Calu3 (cell line): ENCODE measurements around the gene MYL3. TPM values are rescaled to one million over a fixed set of nuclear protein-coding genes. Genes with fewer than 3 reads are reported as not detected.

Experiments used
- BruUV-seq: library from RNA; stranded (reverse); fragments of 400-500 nt; replicated peaks from 2 replicates; lab custom pipeline; 2021; lab: Mats Ljungman, UMichigan
- CTCF ChIA-PET: fragments of 300-600 bp; sonication (Branson Sonifier 250); formaldehyde crosslinking; loops from one replicate; lab custom pipeline; 2022; ENCODE audit warnings: antibody characterized with exemption; lab: Charles Lee
- DNase-seq: peaks from one replicate; pipeline ENCODE4 v3.0.0; 2022
- H3K27ac Mint-ChIP-seq: one replicate; pipeline ENCODE4 v1.8.0; 2022; ENCODE audit warnings: mixed read lengths; ENCODE audit not compliant: unreplicated experiment
- H3K27me3 Mint-ChIP-seq: one replicate; pipeline ENCODE4 v1.8.0; 2022; ENCODE audit warnings: mixed read lengths; ENCODE audit not compliant: unreplicated experiment
- H3K36me3 Mint-ChIP-seq: one replicate; pipeline ENCODE4 v1.8.0; 2022; ENCODE audit warnings: mild to moderate bottlenecking, moderate library complexity, mixed read lengths; ENCODE audit not compliant: insufficient read depth, unreplicated experiment
- H3K4me1 Mint-ChIP-seq: one replicate; pipeline ENCODE4 v1.8.0; 2022; ENCODE audit warnings: mild to moderate bottlenecking, low read depth, mixed read lengths; ENCODE audit not compliant: unreplicated experiment
- H3K4me3 Mint-ChIP-seq: one replicate; pipeline ENCODE4 v1.8.0; 2022; ENCODE audit warnings: mild to moderate bottlenecking, low read depth, moderate library complexity, mixed read lengths; ENCODE audit not compliant: unreplicated experiment
- H3K9me3 Mint-ChIP-seq: one replicate; pipeline ENCODE4 v1.8.0; 2022; ENCODE audit warnings: low read depth, mixed read lengths; ENCODE audit not compliant: unreplicated experiment
- intact Hi-C: fragments of 100-400 bp; cut with micrococcal nuclease; formaldehyde crosslinking; loops from one replicate; pipeline ENCODE4 v1.10.0; 2022; ENCODE audit not compliant: unreplicated experiment
- total RNA-seq: library from RNA; stranded (reverse); gene quantifications from 2 replicates; pipeline ENCODE4 v1.2.3, GENCODE V29; 2022
- TF ChIP-seq, protein P1 (sequence below): fragments of 200-600 bp; IDR thresholded peaks from one replicate; pipeline ENCODE4 v1.8.0; 2022; ENCODE audit warnings: antibody characterized with exemption; ENCODE audit not compliant: unreplicated experiment

The MYL3 gene
- total RNA-seq, 1 experiment from 2014 or later: not detected

DNA sequence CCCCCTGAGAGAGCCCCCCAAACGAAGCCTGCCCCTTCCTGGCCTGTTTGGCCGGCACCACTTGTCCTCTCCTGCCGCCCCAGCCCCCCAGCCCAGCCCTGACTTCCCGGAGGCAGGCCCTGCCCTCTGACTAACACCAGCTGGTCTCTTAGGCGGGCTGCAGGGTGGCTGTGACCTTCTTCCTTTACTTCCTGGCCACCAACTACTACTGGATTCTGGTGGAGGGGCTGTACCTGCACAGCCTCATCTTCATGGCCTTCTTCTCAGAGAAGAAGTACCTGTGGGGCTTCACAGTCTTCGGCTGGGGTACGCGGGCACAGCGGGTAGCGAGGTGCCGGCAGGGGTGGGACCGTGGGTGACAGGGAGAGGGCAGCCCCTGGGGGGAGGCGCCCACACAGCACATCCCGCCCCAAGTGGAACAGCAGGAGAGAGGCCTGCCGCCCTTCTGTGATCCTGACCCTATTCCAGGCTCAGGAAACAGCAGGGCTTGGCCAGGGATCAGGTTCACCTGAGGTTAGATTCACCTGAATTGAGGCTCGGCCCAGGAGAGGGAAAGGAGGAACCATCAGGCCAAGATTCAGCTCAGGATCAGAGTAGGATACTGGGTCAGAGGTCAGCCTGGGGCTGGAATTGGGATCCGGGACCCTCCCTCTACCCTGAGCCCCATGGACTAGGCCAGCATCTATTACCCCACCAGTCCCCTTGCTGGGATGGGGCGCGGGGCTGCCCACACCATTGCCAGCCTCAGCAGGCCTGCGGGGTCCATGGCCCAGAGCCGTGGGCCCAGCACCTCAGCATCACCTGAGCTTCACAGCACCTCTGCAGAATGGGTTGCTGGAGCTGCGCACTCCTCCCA is 36.1 kb upstream of the MYL3 start:
- TF ChIP-seq, protein P1, sequence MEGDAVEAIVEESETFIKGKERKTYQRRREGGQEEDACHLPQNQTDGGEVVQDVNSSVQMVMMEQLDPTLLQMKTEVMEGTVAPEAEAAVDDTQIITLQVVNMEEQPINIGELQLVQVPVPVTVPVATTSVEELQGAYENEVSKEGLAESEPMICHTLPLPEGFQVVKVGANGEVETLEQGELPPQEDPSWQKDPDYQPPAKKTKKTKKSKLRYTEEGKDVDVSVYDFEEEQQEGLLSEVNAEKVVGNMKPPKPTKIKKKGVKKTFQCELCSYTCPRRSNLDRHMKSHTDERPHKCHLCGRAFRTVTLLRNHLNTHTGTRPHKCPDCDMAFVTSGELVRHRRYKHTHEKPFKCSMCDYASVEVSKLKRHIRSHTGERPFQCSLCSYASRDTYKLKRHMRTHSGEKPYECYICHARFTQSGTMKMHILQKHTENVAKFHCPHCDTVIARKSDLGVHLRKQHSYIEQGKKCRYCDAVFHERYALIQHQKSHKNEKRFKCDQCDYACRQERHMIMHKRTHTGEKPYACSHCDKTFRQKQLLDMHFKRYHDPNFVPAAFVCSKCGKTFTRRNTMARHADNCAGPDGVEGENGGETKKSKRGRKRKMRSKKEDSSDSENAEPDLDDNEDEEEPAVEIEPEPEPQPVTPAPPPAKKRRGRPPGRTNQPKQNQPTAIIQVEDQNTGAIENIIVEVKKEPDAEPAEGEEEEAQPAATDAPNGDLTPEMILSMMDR: no peak
- CTCF ChIA-PET: interaction anchor here (0.9 to 1.2 kb wide), 2 partner anchors 54 to 81 kb away, joined by 3 to 4 read pairs; no protein-coding TSS in a partner anchor
- no peak for DNase-seq
- intact Hi-C loops: loop anchor here (5.0 kb wide), 1 partner anchor 37 kb away; the partner anchor contains the start of gene MYL3
- H3K27me3 Mint-ChIP-seq: peaks cover 20% of the 10 kb centered on the region
- no peaks in the 10 kb centered on the region for H3K36me3 Mint-ChIP-seq
- H3K4me1 Mint-ChIP-seq: peaks cover 22% of the 10 kb centered on the region
- no peak overlapping the region for H3K27ac Mint-ChIP-seq
- H3K4me3 Mint-ChIP-seq: peak overlapping the region; percentile 61
- H3K9me3 Mint-ChIP-seq: no peaks in the 10 kb centered on the region
- no TSS peak for BruUV-seq

DNA sequence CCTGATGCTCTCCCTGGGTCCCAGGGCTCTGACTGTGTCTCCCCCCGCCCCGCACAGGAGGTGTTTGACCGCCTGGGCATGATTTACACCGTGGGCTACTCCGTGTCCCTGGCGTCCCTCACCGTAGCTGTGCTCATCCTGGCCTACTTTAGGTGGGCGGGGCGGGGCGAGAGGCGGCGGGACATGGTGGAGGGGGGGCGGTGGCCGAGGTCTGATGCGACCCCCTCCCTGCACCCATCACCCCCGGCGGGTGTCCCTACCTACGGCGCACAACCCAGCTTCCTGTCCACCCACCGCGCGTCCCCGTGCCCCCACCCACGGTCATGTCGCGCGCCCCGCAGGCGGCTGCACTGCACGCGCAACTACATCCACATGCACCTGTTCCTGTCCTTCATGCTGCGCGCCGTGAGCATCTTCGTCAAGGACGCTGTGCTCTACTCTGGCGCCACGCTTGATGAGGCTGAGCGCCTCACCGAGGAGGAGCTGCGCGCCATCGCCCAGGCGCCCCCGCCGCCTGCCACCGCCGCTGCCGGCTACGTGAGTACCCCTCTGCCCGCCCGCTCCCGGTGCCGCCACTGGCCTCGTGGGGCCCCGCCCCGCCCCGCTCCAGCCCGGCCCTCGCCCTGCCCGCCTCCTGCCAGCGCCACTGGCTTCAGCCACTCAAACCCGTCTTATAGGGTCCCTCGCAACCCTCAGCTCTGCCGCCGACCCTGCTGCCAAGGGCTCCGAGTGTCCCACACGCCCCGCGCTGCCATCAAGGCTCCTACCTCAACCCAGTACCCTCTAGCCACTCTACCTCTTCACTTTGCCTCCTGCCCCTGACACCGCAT is 35.3 kb upstream of the MYL3 start:
- Mint-ChIP-seq H3K4me1 (peaks cover 20% of the 10 kb centered on the region), H3K36me3 (no peaks in the 10 kb centered on the region), H3K9me3 (no peaks in the 10 kb centered on the region), H3K27ac (no peak overlapping the region), H3K4me3 (peak overlapping the region; percentile 61), H3K27me3 (peaks cover 20% of the 10 kb centered on the region)
- DNase-seq: peak; percentile 32
- no TSS peak for BruUV-seq
- intact Hi-C loops: loop anchor here (5.0 kb wide), 1 partner anchor 36 kb away; the partner anchor contains the start of gene MYL3
- TF ChIP-seq, protein P1: no peak
- CTCF ChIA-PET: interaction anchor here (0.6 to 1.2 kb wide), 3 partner anchors 46 to 82 kb away, joined by 3 to 4 read pairs (median 4); no protein-coding TSS in a partner anchor

DNA sequence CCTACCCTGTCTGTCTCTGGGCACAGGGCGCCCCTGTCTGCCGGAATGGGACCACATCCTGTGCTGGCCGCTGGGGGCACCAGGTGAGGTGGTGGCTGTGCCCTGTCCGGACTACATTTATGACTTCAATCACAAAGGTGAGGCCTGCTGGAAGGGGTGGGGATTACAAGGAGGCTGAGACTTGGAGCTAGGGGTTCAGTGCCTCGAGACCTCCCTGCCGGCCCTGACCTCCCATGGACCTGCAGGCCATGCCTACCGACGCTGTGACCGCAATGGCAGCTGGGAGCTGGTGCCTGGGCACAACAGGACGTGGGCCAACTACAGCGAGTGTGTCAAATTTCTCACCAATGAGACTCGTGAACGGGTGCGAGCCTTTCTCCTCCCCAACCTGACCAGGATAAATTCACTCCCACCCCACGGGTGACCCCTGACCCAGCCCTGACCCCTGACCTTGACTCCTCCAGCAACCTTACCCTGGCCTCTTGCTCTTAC is 34.6 kb upstream of the MYL3 start:
- TF ChIP-seq, protein P1: peak; percentile 11
- Mint-ChIP-seq H3K9me3 (no peaks in the 10 kb centered on the region), H3K27ac (no peak overlapping the region), H3K27me3 (peaks cover 20% of the 10 kb centered on the region), H3K4me1 (peaks cover 15% of the 10 kb centered on the region), H3K36me3 (no peaks in the 10 kb centered on the region), H3K4me3 (peak overlapping the region; percentile 61)
- CTCF ChIA-PET: interaction anchor here (0.6 to 1.2 kb wide), 2 partner anchors 47 to 52 kb away, joined by 4 read pairs; no protein-coding TSS in a partner anchor
- no peak for DNase-seq
- BruUV-seq: no TSS peak
- intact Hi-C loops: loop anchor here (5.0 kb wide), 1 partner anchor 36 kb away; the partner anchor contains the start of gene MYL3

DNA sequence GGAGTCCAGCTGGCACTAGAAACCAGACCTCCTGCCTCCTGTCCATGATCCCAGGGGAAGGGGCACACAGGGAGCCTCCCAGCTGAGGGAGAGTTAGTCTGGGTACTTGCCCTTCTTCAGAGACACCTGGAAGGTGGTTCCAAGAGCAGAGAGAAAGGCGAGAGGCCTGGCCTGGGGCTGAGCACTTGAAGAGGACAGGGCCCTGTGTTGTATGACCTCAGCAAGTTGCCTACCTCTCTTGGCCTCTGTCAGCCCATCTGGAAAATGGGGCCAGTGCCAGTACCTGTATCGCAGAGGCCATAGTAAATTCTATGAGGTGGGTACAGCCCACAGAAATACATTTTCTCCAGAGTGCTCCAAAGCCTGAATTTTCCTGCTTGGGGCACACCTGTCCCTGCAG is 33.8 kb upstream of the MYL3 start:
- TF ChIP-seq, protein P1: no peak
- no peaks in the 10 kb centered on the region for H3K9me3 Mint-ChIP-seq
- no TSS peak for BruUV-seq
- CTCF ChIA-PET: no interaction called here
- no peak overlapping the region for H3K4me3 Mint-ChIP-seq
- intact Hi-C loops: loop anchor here (5.0 kb wide), 1 partner anchor 35 kb away; the partner anchor contains the start of gene MYL3
- no peak overlapping the region for H3K27ac Mint-ChIP-seq
- no peak for DNase-seq
- peaks cover 15% of the 10 kb centered on the region for H3K4me1 Mint-ChIP-seq
- H3K36me3 Mint-ChIP-seq: peaks cover 4% of the 10 kb centered on the region
- peaks cover 21% of the 10 kb centered on the region for H3K27me3 Mint-ChIP-seq
